G401 (cell line): Measurements from ENCODE around the gene CDH23. TPM values are rescaled to one million over a fixed set of nuclear protein-coding genes. Genes with fewer than 3 reads are reported as not detected.

Experiments used
- DNase-seq: peaks from one replicate; pipeline ENCODE4 v3.0.0-alpha.2; 2015; ENCODE audit warnings: low spot score
- in situ Hi-C: cut with HindIII; loops from 2 replicates; pipeline ENCODE4 v1.10.0; 2016; ENCODE audit warnings: low sequenced_read_pairs, mixed read lengths
- total RNA-seq: library from RNA; depleted of rRNA; stranded (reverse); fragments of >200 nt; shearing (Covaris generic); gene quantifications from 2 replicates; pipeline ENCODE4 v1.2.3, GENCODE V29; 2014

The CDH23 gene
- total RNA-seq, 1 experiment from 2014 or later = 5.9 TPM

- no peak for DNase-seq
- in situ Hi-C loops = no loop called here
Measured at GRCh38 chr10:71807557-71808510, 411.1 kb downstream of the CDH23 start.

- no peak for DNase-seq
- in situ Hi-C loops = no loop called here
Measured at GRCh38 chr10:71809628-71810027, 412.9 kb downstream of the CDH23 start.

- no peak for DNase-seq
- in situ Hi-C loops = no loop called here
Measured at GRCh38 chr10:71810048-71810750, 413.5 kb downstream of the CDH23 start.

DNA sequence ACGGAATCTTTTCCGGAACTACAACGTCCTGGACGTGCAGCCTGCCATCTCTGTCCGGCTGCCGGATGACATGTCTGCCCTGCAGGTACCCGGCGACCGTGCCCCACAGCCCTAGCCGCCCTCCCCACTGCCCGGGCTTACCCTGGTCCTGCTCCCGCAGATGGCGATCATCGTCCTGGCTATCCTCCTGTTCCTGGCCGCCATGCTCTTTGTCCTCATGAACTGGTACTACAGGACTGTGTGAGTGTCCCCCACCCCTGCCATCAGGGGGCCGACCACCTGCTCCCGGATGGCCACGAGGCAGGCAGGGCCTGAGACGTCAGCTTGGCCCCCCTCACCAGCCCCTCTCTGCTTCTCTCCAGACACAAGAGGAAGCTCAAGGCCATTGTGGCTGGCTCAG lies 414.6 kb downstream of the CDH23 start:
- in situ Hi-C loops = no loop called here
- DNase-seq = no peak

DNA sequence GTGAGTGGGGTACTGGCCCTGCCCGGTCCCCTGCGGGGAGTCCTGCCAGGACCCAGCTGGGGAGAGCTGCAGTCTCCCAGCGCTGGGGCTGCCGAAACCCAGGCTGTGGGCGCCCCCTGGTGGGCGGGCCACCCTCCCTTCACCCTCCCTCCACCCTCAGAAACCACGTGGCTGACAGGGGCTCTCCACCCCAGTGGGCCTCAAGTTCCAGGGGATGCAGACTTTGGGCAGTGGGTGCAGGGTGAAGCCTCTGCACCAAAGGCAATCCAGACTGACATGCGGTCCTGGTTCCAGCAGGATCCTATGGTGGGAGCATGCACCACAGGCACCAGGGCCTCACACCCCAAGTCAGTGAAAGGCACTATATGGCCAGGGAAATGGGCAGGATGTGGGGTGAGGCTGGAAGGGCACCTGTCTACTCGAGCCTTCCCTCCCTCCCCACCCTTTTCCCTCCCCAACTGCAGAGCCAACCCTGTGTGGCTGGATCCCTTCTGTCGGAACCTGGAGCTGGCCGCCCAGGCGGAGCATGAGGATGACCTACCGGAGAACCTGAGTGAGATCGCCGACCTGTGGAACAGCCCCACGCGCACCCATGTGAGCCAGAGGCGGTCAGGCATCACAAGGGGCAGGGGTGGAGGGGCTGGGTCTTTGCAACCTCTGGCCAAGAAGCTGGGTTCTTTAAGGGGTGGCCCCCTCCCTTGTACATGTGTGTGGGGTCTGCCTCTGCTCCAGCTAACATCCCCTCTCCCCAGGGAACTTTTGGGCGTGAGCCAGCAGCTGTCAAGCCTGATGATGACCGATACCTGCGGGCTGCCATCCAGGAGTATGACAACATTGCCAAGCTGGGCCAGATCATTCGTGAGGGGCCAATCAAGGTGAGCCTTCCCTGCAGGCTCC lies 415.5 kb downstream of the CDH23 start:
- in situ Hi-C loops = no loop called here
- no peak for DNase-seq

- in situ Hi-C loops = no loop called here
- DNase-seq = no peak
Measured at GRCh38 chr10:71812913-71813590, 416.3 kb downstream of the CDH23 start.

DNA sequence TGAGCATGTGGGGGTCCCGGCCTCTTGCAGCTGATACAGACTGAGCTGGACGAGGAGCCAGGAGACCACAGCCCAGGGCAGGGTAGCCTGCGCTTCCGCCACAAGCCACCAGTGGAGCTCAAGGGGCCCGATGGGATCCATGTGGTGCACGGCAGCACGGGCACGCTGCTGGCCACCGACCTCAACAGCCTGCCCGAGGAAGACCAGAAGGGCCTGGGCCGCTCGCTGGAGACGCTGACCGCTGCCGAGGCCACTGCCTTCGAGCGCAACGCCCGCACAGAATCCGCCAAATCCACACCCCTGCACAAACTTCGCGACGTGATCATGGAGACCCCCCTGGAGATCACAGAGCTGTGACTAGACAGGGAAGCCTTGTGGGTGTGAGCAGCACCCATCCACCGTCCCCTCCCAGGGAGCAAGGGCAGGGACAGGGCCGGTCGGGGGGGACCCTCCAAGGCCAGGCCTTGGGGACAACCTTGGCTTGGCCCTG lies 418.2 kb downstream of the CDH23 start:
- in situ Hi-C loops = no loop called here
- no peak for DNase-seq

DNA sequence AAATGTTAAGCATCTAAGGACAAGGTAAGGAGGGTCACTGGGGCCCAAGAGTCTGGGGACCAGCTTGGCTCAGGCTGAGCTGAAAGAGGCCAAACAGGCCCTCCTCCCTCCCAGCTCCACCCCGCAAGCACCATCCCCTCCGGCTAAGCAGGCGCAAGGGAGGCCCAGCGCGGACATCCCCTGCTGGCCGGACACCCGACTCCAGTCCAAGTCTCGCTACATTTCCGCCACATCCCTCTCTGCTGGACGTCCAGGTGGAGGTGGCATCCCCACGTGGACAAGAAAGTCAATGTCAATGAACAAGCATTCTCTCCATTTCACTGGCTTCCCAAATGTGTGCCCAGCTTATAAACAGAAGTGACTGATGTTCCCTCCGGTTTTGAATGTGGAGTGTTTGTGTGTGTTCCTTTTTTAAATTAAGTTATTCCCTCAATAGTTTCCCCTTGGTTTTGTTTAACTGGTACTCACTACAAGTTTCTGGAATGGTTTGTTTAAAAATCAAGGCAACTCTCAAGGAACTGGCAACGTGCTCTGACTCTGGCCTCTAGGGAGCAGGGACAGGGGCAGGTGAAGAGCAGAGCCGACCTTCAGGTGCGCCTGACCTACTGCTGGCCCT lies 418.9 kb downstream of the CDH23 start:
- DNase-seq = peak; percentile 24
- in situ Hi-C loops = no loop called here

- in situ Hi-C loops = no loop called here
- DNase-seq = peak; percentile 24
Measured at GRCh38 chr10:71816421-71816851, 419.7 kb downstream of the CDH23 start.

GRCh38 chr10:71816936-71817618 lies 420.4 kb downstream of the CDH23 start:
- peak; percentile 65 for DNase-seq
- in situ Hi-C loops = no loop called here

DNA sequence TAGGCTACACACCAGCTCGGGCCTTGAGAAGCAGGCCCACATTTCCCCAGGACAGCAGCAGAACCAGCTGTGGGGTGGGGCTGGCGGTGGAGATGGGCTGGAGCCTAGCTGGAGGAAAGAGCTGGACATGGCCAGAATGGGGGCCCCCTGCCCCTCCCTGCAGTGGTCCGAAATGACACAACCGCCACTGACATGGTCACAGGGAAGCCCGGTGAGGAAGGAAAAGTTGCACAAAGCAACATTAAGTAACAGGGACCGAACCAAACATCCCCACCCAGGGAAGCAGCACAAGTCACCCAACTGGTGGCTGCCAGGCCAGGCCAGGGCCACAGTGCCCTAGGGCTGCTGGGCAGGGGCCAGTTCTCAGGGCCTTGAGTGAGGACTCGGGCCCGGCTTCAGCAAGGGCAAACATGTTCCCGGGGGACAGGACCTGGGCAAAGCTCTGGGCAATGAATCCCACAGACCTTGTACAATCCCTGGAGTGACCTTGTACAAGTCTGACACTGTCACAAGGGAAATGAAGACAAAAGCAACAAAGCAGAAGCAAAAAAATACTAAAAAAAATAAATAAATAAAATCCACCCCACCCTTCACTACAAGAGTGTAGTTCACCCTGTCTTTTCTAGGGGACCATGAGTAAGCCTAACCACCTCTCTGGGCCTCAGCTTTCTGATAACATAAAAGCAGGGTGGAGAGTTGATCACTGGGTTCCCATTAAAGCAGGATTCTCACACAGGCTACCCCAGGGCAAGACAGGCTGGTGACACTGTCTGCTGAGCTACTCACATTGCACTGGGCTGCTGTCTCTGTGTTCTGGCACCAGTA lies 421.3 kb downstream of the CDH23 start:
- in situ Hi-C loops = no loop called here
- DNase-seq = no peak

- DNase-seq = no peak
- in situ Hi-C loops = no loop called here
Measured at GRCh38 chr10:71818674-71819260, 422.0 kb downstream of the CDH23 start.

DNA sequence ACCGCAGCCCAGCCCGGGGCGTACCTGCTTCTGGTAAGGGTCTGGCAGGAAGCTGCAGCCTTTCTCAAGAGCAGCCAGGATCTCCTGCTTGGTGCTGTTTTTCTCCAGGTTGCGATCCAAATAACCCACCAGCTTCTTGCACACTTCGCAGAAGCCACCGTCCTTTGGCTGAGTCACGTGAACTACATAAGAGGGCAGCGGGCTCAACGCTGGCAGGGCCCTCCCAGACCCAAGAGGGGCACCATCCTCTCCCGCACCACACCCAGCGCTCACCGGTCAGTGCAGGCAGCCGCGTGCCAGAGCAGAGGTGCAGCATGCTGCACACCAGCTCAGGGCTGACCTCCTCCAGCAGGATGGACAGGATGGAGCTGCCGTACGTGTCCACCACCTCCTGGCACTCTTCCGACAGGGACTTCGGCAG lies 422.7 kb downstream of the CDH23 start:
- no peak for DNase-seq
- in situ Hi-C loops = no loop called here

GRCh38 chr10:71819985-71820384 lies 423.3 kb downstream of the CDH23 start:
- in situ Hi-C loops = no loop called here
- DNase-seq = no peak

DNA sequence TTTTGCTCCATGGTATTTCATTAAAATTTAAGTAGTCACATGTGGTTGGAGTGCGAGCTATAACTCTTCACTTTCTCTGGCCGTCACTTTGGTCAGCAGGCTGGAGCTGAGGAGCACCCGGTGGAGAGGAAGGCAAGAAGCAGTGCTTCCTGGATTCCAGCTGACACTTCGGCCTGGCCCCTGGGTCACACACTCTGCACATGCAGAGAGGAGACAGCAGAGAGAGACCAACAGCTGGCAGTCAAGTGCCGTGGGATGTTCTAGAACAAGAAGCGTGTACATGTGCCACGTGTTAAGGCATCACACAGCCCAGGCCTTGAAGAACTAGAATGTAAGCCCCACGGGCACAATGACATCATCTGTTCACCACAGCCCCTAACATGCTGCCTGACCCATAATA lies 424.2 kb downstream of the CDH23 start:
- in situ Hi-C loops = no loop called here
- no peak for DNase-seq

DNA sequence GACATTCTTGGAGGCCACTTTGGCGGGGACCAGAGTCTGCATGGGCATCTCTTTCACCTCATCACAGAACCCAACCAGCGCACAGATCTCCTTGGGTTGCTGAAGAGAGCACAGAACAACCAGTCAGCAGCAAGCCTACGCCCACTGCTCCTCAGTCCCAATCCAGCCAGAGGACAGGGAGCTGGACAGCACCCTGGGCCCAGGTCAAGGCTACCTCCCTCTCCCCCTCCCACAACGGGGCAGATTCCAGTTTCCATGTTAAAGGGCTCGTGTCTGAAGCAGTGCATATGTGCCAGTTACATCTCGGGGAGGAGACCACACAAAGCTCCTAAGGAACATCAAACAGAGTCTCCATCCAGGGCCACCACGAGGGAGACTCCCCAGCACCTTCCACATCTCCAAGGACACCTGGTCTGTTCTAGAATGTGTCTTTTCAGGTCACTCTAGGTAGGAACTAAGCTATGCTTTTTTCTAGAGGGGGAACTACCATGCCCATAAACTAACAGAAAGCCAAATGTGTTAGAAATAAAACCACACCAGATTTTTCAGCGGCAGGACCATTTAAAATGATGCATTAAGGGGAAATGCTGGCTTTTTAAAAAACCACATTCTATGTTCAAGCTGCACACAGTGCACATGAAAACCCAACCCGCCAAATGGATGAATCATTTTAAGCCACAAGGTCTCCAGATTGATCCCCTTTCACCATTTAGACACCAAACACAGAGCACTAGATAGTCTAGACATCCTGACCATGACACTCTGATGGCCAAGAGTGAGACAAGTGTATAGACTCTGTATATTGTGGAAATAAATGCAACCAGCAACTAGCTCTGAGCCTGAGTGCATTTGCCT lies 425.4 kb downstream of the CDH23 start:
- in situ Hi-C loops = no loop called here
- DNase-seq = no peak
